Keratinocyte (primary cell): ENCODE measurements around the gene NFATC1.

Experiments
- EZH2 ChIP-seq: IDR thresholded peaks from one replicate; pipeline ENCODE4 v1.6.1; 2012; ENCODE audit warnings: inconsistent platforms, mild to moderate bottlenecking, low read length, moderate library complexity
- TF ChIP-seq, protein P1 (sequence below), 3 experiments: IDR thresholded peaks in 1 of 3; conservative IDR thresholded peaks in 1 of 3; optimal IDR thresholded peaks in 1 of 3; 2 replicates in 2 of 3; 3 replicates in 1 of 3; pipeline versions ENCODE3 to v1.5.1; 2011; ENCODE audit warnings: low read length in 3 of 3, mild to moderate bottlenecking in 3 of 3, moderate library complexity in 2 of 3, control low read depth in 1 of 3, inconsistent platforms in 1 of 3; ENCODE audit not compliant: insufficient read depth in 2 of 3; ENCODE audit errors: extremely low read depth in 1 of 3

DNA sequence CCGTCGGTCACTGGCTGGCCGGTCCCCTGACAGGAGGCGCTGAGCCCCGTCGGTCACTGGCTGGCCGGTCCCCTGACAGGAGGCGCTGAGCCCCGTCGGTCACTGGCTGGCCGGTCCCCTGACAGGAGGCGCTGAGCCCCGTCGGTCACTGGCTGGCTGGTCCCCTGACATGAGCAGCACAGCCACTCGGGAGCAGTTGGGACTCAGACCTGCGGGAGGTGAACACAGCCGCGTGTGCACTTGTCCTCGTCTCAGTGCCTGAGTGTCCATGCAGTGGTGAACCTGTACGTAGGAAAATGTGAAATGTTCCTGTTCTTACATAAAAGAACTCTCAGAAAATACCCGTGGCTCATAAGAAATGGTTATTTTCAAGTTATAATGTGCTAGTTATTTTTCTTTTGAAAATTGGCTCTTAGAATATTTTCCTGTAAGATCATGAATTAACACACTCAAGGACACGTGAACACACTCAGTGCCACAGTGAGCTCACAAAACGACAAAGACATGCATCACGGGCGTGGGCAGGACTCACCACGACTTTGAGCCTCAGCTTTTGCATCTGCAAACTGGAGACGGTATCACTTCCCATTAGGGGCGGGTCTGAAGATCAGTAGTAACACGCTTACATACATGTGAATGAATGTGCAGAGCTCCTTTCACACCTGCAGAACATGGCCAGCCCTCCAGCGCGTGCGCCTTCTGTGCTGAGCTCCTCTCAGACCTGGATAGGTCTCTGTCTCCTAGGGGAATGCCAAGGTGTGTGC, 21.1 kb upstream of the NFATC1 start:
- TF ChIP-seq, protein P1, sequence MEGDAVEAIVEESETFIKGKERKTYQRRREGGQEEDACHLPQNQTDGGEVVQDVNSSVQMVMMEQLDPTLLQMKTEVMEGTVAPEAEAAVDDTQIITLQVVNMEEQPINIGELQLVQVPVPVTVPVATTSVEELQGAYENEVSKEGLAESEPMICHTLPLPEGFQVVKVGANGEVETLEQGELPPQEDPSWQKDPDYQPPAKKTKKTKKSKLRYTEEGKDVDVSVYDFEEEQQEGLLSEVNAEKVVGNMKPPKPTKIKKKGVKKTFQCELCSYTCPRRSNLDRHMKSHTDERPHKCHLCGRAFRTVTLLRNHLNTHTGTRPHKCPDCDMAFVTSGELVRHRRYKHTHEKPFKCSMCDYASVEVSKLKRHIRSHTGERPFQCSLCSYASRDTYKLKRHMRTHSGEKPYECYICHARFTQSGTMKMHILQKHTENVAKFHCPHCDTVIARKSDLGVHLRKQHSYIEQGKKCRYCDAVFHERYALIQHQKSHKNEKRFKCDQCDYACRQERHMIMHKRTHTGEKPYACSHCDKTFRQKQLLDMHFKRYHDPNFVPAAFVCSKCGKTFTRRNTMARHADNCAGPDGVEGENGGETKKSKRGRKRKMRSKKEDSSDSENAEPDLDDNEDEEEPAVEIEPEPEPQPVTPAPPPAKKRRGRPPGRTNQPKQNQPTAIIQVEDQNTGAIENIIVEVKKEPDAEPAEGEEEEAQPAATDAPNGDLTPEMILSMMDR (optimal IDR thresholded peaks at IDR 0.05 in 1 of 3, IDR thresholded peaks at IDR 0.05 in 1 of 3, conservative IDR thresholded peaks at IDR 0.05 in 1 of 3; ENCODE audit: extremely low read depth in 1 of 3, insufficient read depth in 2 of 3, low read length in 3 of 3): no peak
- TF ChIP-seq EZH2: no peak
